IPS-20b (cell line): ENCODE data around the gene ARPP21.
A peak's percentile ranks its signal among the peaks of the same experiment; 100 is the strongest.

Source experiments
- H3K27ac ChIP-seq: one replicate; pipeline ENCODE4 v1.5.1; 2013; ENCODE audit warnings: low read length
- H3K27me3 ChIP-seq: 2 replicates; pipeline ENCODE4 v1.6.1; 2013; ENCODE audit warnings: mild to moderate bottlenecking, low read length, inconsistent platforms; ENCODE audit not compliant: insufficient read depth
- H3K36me3 ChIP-seq: 2 replicates; pipeline ENCODE4 v1.6.1; 2013; ENCODE audit warnings: low read depth, mild to moderate bottlenecking, inconsistent platforms, low read length, moderate library complexity; ENCODE audit not compliant: insufficient read depth
- H3K4me1 ChIP-seq: 2 replicates; pipeline ENCODE4 v1.6.1; 2013; ENCODE audit warnings: mild to moderate bottlenecking, control low read depth, inconsistent platforms, low read length, moderate library complexity; ENCODE audit not compliant: insufficient read depth
- H3K4me3 ChIP-seq: 2 replicates; pipeline ENCODE4 v1.5.1; 2013; ENCODE audit warnings: mild to moderate bottlenecking, low read length, inconsistent platforms
- H3K9ac ChIP-seq: 2 replicates; pipeline ENCODE4 v1.6.1; 2013; ENCODE audit warnings: low read depth, mild to moderate bottlenecking, inconsistent platforms, low read length, moderate library complexity
- H3K9me3 ChIP-seq: 2 replicates; pipeline ENCODE4 v1.6.1; 2013; ENCODE audit warnings: mild to moderate bottlenecking, low read depth, low read length, inconsistent platforms; ENCODE audit not compliant: insufficient read depth

ARPP21 gene

DNA sequence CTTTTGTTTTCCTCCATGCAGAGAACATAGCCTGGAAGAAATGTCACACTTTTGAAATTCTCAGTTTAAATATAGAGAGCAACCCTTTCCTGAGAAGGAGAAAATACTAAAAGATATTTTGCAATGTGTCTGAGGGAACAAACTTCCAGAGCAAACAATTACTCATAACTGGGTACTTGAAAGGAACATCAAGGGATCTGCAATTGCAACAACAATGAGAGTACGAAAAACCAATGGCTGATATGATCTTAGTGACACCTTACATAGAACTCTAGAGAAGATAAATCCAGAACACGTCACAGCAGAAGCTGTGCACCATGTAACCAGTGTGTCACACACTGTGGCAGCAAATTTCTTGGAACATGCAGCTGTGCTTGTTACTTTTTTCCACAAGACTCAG, 14.6 kb upstream of the ARPP21 start:
- Histone ChIP-seq H3K27ac (no peak overlapping the region), H3K9me3 (no peaks in the 10 kb centered on the region), H3K9ac (no peak overlapping the region), H3K36me3 (no peaks in the 10 kb centered on the region), H3K4me3 (no peak overlapping the region), H3K4me1 (no peaks in the 10 kb centered on the region), H3K27me3 (no peaks in the 10 kb centered on the region)

DNA sequence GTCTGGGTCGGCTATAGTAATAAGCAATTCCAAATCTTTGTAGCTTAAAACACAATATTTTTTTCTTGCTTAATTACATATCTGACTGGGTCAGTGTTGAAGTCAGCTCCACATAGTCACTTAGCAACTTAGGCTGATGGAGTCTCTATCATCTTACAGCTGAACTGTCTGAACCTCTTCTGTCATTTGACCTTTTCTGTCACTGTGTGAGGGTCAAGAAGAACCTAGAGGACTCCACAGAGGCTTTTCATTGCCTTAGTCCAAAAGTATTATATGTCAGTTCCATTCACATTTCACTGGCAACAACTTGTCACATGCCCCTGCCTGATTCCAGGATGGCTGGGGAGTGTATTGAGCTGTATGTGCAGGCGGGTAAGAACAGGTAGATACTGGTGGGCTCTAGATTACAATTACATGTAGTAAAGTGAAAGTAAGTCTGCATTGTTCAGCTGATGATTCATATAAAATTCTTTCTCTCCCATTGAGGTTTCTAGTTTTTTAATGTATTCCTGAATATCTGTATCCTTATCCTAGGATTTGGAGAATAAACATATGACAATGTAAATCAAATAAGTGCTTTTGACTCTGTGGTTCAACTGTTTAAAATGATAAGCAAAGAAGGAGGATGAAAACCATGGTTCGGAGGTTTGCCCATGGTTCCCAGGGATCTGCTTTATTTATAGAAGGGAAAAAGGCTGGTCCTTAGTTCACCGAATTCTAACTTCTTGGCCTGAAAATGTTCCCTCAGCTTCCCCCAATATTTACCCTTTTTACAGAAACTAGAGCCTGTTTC, 5.8 kb upstream of the ARPP21 start:
- Histone ChIP-seq H3K4me1 (no peaks in the 10 kb centered on the region; the same call in 1 of the 2 replicates), H3K9me3 (peaks cover 4% of the 10 kb centered on the region)

DNA sequence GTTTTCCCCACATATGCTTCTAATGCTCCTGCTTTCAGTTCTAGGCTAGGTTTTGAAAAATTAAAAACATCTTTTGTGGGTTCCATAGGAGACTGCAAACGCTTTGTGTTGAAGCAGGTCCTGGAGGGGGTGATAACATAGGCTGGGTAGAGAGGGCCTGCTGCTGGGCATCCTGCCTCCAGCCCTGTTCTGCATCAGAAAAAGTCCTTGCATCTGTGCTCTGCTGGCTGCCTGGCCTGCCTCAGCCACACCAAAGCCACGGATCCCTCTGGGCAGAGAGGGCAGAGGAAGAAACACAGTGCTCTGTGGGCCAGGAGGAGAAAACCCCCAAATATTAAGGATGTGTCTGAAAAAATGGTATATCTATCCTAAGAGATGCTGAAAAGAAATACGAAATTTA, 3.9 kb upstream of the ARPP21 start:
- Histone ChIP-seq H3K27me3 (peaks cover 39% of the 10 kb centered on the region), H3K9ac (no peak overlapping the region), H3K36me3 (no peaks in the 10 kb centered on the region), H3K4me1 (no peaks in the 10 kb centered on the region; the same call in 1 of the 2 replicates), H3K9me3 (peaks cover 4% of the 10 kb centered on the region), H3K4me3 (no peak overlapping the region), H3K27ac (no peak overlapping the region)

More for the DNA sequence above, 5.8 kb upstream of the ARPP21 start:
- Histone ChIP-seq H3K27ac (no peak overlapping the region), H3K27me3 (peaks cover 21% of the 10 kb centered on the region), H3K9ac (no peak overlapping the region), H3K4me3 (no peak overlapping the region), H3K36me3 (no peaks in the 10 kb centered on the region)

DNA sequence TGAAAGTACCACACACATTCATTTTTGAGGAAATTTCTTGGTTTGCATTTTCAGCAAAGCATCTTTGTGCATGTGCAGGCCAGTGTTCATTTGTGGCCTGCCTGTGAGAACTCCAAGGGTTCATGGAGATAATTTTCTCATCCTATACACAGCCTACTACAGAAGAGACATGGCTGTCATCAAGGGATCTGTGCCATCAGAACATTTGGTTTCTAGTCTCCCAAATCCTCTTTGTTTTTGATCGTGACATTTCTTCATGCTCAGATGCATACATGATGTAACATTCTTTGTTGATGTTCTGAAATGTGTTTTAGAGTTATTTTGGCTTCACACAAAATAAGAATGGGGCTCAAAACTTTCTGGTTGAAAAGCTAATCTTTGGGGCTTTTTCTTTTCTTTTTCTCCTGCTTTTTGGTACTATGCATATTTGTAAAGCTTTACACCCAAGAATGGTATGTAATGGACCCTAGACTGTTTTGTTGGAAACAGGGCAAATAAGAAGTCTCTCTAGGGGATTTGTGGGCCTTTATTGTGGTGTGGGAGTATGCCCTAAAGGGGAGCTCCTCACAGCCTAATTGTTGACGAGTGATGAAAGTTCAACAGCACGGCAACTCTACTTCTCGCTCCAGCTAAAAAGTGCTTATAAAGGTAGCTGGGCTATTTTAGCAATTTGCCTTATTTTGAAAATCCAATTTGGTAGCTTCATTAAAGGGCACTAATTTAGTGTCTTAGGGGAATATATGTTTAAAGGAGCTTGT, 3.2 kb upstream of the ARPP21 start:
- no peak overlapping the region for H3K4me3 ChIP-seq
- no peak overlapping the region for H3K27ac ChIP-seq
- H3K9me3 ChIP-seq = peaks cover 4% of the 10 kb centered on the region
- peaks cover 46% of the 10 kb centered on the region for H3K27me3 ChIP-seq
- H3K4me1 ChIP-seq = no peaks in the 10 kb centered on the region; the same call in 1 of the 2 replicates
- H3K9ac ChIP-seq = no peak overlapping the region
- H3K36me3 ChIP-seq = no peaks in the 10 kb centered on the region

DNA sequence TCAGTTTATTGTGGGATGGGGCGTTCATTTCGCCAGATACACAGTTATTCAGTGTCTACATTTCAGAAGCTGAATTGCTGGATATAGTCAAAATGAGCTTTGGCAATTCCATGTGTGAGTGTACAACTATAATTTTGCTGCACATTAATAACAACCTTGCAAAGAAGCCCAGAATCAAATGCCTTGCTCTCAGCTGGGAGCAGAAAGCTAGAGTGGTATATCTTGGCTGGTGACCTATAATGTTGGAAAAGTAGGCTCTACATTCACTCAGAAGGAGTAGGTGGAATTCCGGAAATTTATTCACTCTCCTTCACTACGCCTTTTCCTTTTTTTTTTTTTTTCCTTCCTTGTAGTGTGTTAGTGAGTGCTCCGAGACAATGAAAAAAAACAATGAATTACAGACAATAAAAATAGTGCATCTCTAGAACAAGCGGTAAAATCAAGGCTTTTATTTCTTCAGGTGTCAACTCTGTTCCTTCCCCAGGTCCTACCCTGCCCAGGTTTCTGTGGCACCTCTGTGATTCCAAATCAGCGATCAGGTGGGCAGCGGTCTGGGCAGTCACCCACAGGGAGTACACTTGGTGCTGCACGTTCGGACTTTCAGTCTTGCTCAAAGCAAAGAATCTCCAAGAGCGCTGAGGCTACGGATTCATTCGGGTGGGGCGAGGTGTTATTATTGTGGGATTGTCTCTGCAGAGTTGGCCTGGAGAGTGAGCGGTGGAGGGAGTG, 910 bp upstream of the ARPP21 start:
- H3K36me3 ChIP-seq = no peaks in the 10 kb centered on the region
- H3K27ac ChIP-seq = no peak overlapping the region
- H3K9me3 ChIP-seq = no peaks in the 10 kb centered on the region
- no peak overlapping the region for H3K9ac ChIP-seq
- no peaks in the 10 kb centered on the region; the same call in 1 of the 2 replicates for H3K4me1 ChIP-seq
- H3K27me3 ChIP-seq = peaks cover 68% of the 10 kb centered on the region
- H3K4me3 ChIP-seq = peak overlapping the region; percentile 88; the same call in 1 of the 2 replicates

DNA sequence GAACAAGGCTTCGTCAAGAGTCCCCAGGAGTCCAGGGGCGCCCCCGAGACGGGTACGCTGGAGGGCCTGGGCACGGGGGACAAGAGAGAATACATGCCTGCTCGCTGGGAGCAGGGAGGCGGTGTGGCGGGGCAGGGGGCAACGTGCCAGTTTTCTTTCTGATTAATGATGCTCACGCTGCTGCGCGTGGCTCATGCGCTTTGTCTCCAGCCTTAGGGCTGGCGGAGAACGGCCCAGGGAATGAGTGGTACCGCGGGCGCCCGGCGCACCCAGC, 408 bp upstream of the ARPP21 start:
- Histone ChIP-seq H3K4me1 (no peaks in the 10 kb centered on the region; the same call in 1 of the 2 replicates), H3K9me3 (no peaks in the 10 kb centered on the region), H3K4me3 (peak overlapping the region; percentile 88; the same call in 1 of the 2 replicates), H3K27me3 (peaks cover 71% of the 10 kb centered on the region), H3K9ac (no peak overlapping the region), H3K27ac (no peak overlapping the region), H3K36me3 (no peaks in the 10 kb centered on the region)

DNA sequence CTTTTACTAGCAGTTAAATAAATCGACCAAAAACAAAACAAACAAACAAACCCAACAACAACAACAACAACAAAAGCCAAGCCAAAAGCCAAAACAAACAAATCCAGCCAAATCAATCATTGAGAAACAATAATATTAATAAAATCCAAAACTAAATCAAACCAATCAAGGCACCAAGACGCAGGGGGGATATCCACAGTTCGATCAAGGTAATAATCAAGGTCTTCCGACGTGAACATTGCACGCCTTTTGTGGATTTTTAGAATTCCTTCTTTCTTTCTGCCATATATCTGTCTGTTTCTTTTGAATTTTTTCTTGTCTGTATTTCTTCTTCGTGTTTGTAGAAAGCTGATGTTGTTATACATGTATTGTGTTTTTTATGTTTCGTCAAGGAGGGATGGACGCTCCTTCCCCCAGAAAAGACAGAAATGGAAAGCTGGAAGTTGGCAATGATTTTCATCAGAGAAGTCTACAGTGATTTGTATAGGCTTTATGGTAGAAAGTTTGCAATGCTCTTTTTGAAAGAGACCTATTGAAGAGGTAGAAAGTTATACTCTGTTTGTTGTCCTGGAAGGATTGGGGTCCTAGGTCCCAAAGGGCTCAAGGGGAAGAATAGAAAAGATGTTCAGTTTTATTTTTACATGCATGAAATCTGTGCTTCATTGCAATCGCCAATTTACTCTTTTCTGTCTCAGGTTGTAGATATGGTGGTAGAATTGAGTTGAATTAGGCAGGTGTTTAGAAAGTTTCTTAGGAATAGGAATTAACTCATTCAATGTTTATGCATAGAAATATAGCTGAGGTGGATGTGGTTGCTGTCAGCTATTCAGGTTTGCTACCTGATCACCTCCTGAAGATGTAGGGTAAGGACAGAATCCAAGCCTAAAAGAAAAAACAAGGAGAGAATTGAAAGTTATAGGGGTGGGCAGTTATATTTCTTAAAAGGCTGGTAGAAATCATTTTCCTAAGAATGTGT, 1.2 kb downstream of the ARPP21 start:
- H3K27me3 ChIP-seq = peaks cover 71% of the 10 kb centered on the region
- H3K4me3 ChIP-seq = peak overlapping the region; percentile 88
- H3K27ac ChIP-seq = no peak overlapping the region
- no peak overlapping the region for H3K9ac ChIP-seq
- no peaks in the 10 kb centered on the region for H3K36me3 ChIP-seq
- H3K4me1 ChIP-seq = no peaks in the 10 kb centered on the region
- H3K9me3 ChIP-seq = no peaks in the 10 kb centered on the region

DNA sequence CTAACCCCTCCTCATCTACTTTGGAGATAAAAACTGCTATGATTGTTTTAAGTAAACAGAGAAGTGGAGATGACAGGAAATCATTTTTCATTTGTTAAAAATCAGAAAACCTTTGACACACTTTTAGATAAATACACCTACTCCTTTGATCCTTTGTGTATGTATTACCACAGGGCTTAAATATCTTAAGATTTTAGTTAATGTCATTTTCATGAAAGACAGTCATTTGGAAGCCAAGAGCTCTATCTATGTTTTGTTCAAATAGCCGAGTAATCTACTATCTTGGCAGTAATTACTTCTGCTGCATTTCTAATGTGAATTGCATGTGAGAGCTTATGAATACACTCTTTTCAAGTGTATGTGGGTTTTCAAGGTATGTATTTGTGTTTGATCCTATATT, 2.0 kb downstream of the ARPP21 start:
- Histone ChIP-seq H3K4me1 (no peaks in the 10 kb centered on the region), H3K4me3 (no peak overlapping the region), H3K27me3 (peaks cover 71% of the 10 kb centered on the region), H3K27ac (no peak overlapping the region), H3K36me3 (no peaks in the 10 kb centered on the region), H3K9ac (no peak overlapping the region), H3K9me3 (no peaks in the 10 kb centered on the region)

DNA sequence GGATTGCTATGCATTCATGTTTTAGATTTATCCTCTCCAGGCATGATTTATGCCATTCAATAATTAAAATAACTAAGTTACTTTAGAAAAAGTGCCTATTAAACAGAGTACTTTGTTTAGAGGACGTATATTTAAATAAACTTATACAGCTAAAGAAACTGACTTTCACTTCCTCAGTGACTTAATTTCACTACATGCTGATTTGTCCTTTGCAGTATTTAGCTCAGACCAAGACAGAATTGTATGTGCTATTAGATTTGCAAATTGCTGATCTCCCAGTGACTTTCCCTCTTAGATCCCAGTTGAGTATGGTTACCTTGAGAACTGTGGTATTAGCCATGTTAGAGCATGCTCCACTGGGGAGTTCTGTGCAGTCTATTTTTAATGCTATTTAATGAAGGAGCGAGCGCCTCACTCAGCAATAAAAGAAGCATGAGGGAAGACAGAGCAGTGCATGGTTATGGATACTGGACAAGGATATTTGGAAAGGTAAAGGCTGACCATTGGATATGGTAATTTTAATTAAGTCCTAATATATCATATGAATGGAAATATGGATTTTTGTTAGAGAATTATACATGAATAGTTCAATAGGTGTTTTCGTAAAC, 2.7 kb downstream of the ARPP21 start:
- Histone ChIP-seq H3K27me3 (peaks cover 65% of the 10 kb centered on the region), H3K27ac (no peak overlapping the region), H3K9me3 (no peaks in the 10 kb centered on the region), H3K4me3 (no peak overlapping the region), H3K4me1 (no peaks in the 10 kb centered on the region), H3K9ac (no peak overlapping the region), H3K36me3 (no peaks in the 10 kb centered on the region)

DNA sequence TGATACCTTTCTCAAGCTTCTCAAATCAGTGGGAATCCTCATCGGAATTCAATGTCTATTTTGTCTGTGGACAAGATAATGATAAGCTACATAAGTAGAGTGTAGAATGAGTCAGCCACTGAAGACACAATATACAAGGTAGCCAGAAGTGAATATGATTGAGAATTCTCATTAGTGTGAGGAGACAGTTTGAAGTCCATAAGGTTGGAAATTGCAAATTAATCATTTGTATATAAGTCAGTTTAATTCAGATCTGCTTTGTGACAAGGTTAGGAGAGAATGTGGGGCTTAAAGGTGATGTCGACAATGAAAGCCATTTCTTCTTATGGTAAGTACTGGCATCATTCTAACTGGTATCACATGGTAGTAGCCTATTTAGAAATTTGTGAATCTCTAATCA, 4.2 kb downstream of the ARPP21 start:
- no peak overlapping the region for H3K9ac ChIP-seq
- no peak overlapping the region for H3K27ac ChIP-seq
- H3K9me3 ChIP-seq = no peaks in the 10 kb centered on the region

More for the DNA sequence above, 4.2 kb downstream of the ARPP21 start:
- no peaks in the 10 kb centered on the region for H3K4me1 ChIP-seq
- H3K36me3 ChIP-seq = no peaks in the 10 kb centered on the region
- H3K4me3 ChIP-seq = no peak overlapping the region
- peaks cover 50% of the 10 kb centered on the region for H3K27me3 ChIP-seq
